K562 (cell line): ENCODE results near the gene SESN3. TPM values are rescaled to one million over a fixed set of nuclear protein-coding genes. Genes with fewer than 3 reads are reported as not detected.

Experiments
- ATAC-seq: fragments of 200-7000 bp; cut with Tn5 transposase; 3 replicates; pipeline ENCODE4 v1.9.1; 2020; ENCODE audit warnings: moderate library complexity
- BruUV-seq: library from RNA; stranded (reverse); fragments of 400-500 nt; replicated peaks from 2 replicates; lab custom pipeline; 2021; lab: Mats Ljungman, UMichigan
- CTCF ChIA-PET: fragments of 300-600 bp; formaldehyde crosslinking; extraction: SDS; loops from one replicate; lab custom pipeline; 2021; ENCODE audit warnings: low intra/inter-chr PET ratio; lab: Yijun Ruan, JAX
- POLR2A ChIA-PET: fragments of 300-600, 350-650 bp; sonication (Branson Sonifier 250); formaldehyde crosslinking; extraction: SDS; loops from one replicate; lab custom pipeline; 2021; ENCODE audit warnings: antibody characterized with exemption, inconsistent platforms; lab: Yijun Ruan, JAX
- DNase-seq, 4 experiments: peaks; one replicate each; pipeline versions ENCODE4 v3.0.0 to v3.0.0-alpha.2; 2011 to 2018; ENCODE audit warnings: low spot score in 3 of 4, mixed read lengths in 3 of 4; ENCODE audit errors: extremely low read depth in 1 of 4
- FAIRE-seq: peaks from 2 replicates; lab custom pipeline; 2011; peaks lifted over from hg19 to GRCh38; lab: Jason Lieb, UNC
- H2AFZ ChIP-seq: 2 replicates; pipeline ENCODE4 v1.6.0; 2011; ENCODE audit warnings: low read depth, low read length, control low read depth, inconsistent platforms
- H3K27ac ChIP-seq: fragments of 200-600 bp; 3 replicates; pipeline ENCODE4 v1.8.0; 2011; ENCODE audit warnings: low read depth, mild to moderate bottlenecking, control low read depth, inconsistent platforms, low read length, moderate library complexity, mixed read lengths; ENCODE audit errors: extremely low read depth
- H3K27me3 ChIP-seq, 2 experiments: fragments of 300-600 bp in 1 of 2; 2 replicates in 1 of 2; 3 replicates in 1 of 2; pipeline versions ENCODE4 v1.6.0 to v1.8.0; 2011; ENCODE audit warnings: inconsistent platforms in 2 of 2, low read length in 2 of 2, mild to moderate bottlenecking in 1 of 2, mixed read lengths in 1 of 2, moderate library complexity in 1 of 2; ENCODE audit not compliant: control insufficient read depth in 2 of 2, insufficient read depth in 2 of 2
- H3K36me3 ChIP-seq: fragments of 300-600 bp; 3 replicates; pipeline ENCODE4 v1.8.0; 2011; ENCODE audit warnings: mild to moderate bottlenecking, low read length, inconsistent platforms; ENCODE audit not compliant: control insufficient read depth, insufficient read depth
- H3K4me1 ChIP-seq, 2 experiments: fragments of 200-600 bp in 1 of 2; replicated peaks in 1 of 2; 2 replicates in 1 of 2; 3 replicates in 1 of 2; pipeline versions ENCODE4 v1.5.1 to v1.8.0; 2011; ENCODE audit warnings: inconsistent platforms in 2 of 2, low read length in 2 of 2, mild to moderate bottlenecking in 1 of 2, mixed read lengths in 1 of 2, moderate library complexity in 1 of 2; ENCODE audit not compliant: control insufficient read depth in 2 of 2, insufficient read depth in 2 of 2
- H3K4me2 ChIP-seq: 2 replicates; pipeline ENCODE4 v1.6.1; 2011; ENCODE audit warnings: low read length, control low read depth, inconsistent platforms, mixed read lengths; ENCODE audit not compliant: insufficient read depth
- H3K4me3 ChIP-seq: fragments of 200-600 bp; sonication (generic), shearing (Covaris generic); 2 replicates; pipeline ENCODE4 v1.5.1; 2016; ENCODE audit warnings: control low read depth, inconsistent platforms
- H3K79me2 ChIP-seq: fragments of 200-600 bp; 3 replicates; pipeline ENCODE4 v1.8.0; 2011; ENCODE audit warnings: low read length, inconsistent platforms; ENCODE audit not compliant: control insufficient read depth, insufficient read depth
- H3K9ac ChIP-seq, 2 experiments: 2 replicates each; pipeline versions ENCODE4 v1.6.0 to v1.6.1; 2011; ENCODE audit warnings: low read depth in 2 of 2, low read length in 2 of 2, control low read depth in 1 of 2, inconsistent platforms in 1 of 2, mild to moderate bottlenecking in 1 of 2, mixed read lengths in 1 of 2; ENCODE audit not compliant: insufficient read depth in 1 of 2
- H3K9me1 ChIP-seq: one replicate; pipeline ENCODE4 v1.6.0; 2011; ENCODE audit warnings: inconsistent platforms, mild to moderate bottlenecking, low read length, moderate library complexity; ENCODE audit not compliant: control insufficient read depth, insufficient read depth
- H3K9me3 ChIP-seq: replicated peaks from 2 replicates; pipeline ENCODE4 v1.5.1; 2011; ENCODE audit warnings: low read depth, low read length, inconsistent platforms; ENCODE audit not compliant: control insufficient read depth, insufficient read depth
- H4K20me1 ChIP-seq: replicated peaks from 2 replicates; pipeline ENCODE4 v1.6.1; 2011; ENCODE audit warnings: low read length, inconsistent platforms, mixed read lengths; ENCODE audit not compliant: control insufficient read depth, insufficient read depth
- ETV5 ChIP-seq: sonication (generic); formaldehyde crosslinking; IDR thresholded peaks from 2 replicates; pipeline ENCODE4 v1.4.0; 2020; ENCODE audit warnings: low read depth, mild to moderate bottlenecking, missing genetic modification reagents
- PRDM10 ChIP-seq: fragments of 450-650 bp; IDR thresholded peaks from 2 replicates; pipeline ENCODE4 v1.6.1; 2018; ENCODE audit not compliant: partially characterized antibody
- SRSF9 ChIP-seq: fragments of 200-400 bp; formaldehyde crosslinking; IDR thresholded peaks from 2 replicates; pipeline ENCODE4 v1.6.1; 2017; ENCODE audit warnings: low read depth, low read length, borderline replicate concordance
- TBP ChIP-seq: optimal IDR thresholded peaks from 2 replicates; pipeline ENCODE3; 2011; ENCODE audit warnings: low read depth, low read length, improper control_type of control experiment
- TFE3 ChIP-seq: fragments of 450-650 bp; formaldehyde crosslinking; IDR thresholded peaks from 2 replicates; pipeline ENCODE4 v1.4.0; 2020; ENCODE audit warnings: mild to moderate bottlenecking, mixed read lengths
- ZNF707 ChIP-seq: fragments of 250-450 bp; sonication (Bioruptor Pico); conservative IDR thresholded peaks from 2 replicates; pipeline ENCODE4 v1.8.0; 2022; ENCODE audit warnings: inconsistent platforms, mild to moderate bottlenecking, moderate library complexity
- WGBS: fragments of 100-300 bp; shearing (Covaris generic); methylation state at CpG from one replicate; pipeline ENCODE4 v1.1.6; 2016; ENCODE audit warnings: low coverage, mixed read lengths; ENCODE audit not compliant: insufficient coverage; ENCODE audit errors: missing lambda C conversion rate; 5-methylcytosine and 5-hydroxymethylcytosine counted together
- in situ Hi-C: fragments of 300-500 bp; cut with MboI; formaldehyde crosslinking; loops from 4 replicates; pipeline ENCODE4 v1.15.0; 2018; ENCODE audit warnings: inconsistent platforms, mixed read lengths
- intact Hi-C: fragments of 100-400 bp; cut with micrococcal nuclease; formaldehyde crosslinking; loops from 2 replicates; pipeline ENCODE4 v1.14.2; 2022
- polyA plus RNA-seq, 8 experiments: library from polyadenylated mRNA; depleted of rRNA in 4 of 8; stranded (reverse) in 5 of 8; unstranded in 3 of 8; fragments of >200 nt; fragmentation: Nextera tagmentation in 2 of 8; fragmentation: Illumina TruSeq in 1 of 8; extraction: Ambion mirVana in 2 of 8; extraction: Trizol in 1 of 8; gene quantifications; 2 replicates each; pipeline versions ENCODE4 v1.2.1 to v1.2.3, GENCODE V29; 2011 to 2014; ENCODE audit warnings: inconsistent platforms in 1 of 8, missing spikeins in 1 of 8
- total RNA-seq, 7 experiments: library from RNA; depleted of rRNA in 6 of 7; stranded (reverse); fragments of >200 nt in 6 of 7; fragmentation: Illumina TruSeq in 2 of 7; extraction: Trizol in 2 of 7; gene quantifications; 2 replicates each; pipeline versions ENCODE4 v1.2.1 to v1.2.3, GENCODE V29; 2011 to 2021; ENCODE audit warnings: low replicate concordance in 1 of 7
- TF ChIP-seq, protein P1 (sequence below), 3 experiments: fragments of 200-800 bp in 1 of 3; fragments of 250-450 bp in 1 of 3; fragments of 450-650 bp in 1 of 3; sonication (Bioruptor Pico) in 1 of 3; sonication (Bioruptor generic) in 1 of 3; formaldehyde crosslinking in 1 of 3; IDR thresholded peaks; 2 replicates each; pipeline versions ENCODE4 v1.6.1 to v1.8.0; 2016 to 2022; ENCODE audit warnings: mild to moderate bottlenecking in 2 of 3, missing genetic modification characterization in 2 of 3, missing compliant biosample characterization in 1 of 3, moderate library complexity in 1 of 3

SESN3 gene
- total and polyA plus RNA-seq, 9 of the 15 experiments (the other 6 are each of a cell fraction or from before 2014, with no cell fraction given), result 0.44 to 2.6 (median 1.5) TPM

DNA sequence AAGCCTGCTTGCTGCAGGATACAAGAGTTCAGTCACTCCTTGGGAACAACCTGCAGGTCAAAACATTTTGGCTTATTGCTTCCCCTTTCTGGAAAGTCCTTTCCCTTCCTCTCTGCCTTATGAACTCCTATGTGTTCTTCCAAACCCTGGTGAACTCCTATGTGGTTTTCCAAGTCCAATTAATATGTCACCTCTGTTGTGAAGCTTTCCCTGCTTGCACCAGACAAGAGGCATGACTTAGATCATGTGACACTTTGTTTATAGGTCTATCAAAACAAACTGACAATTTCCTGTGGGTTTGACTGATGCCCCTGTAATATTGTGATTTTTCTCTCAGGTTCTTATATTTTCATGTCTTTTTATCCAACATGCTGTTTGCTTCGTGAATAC, 77.2 kb downstream of the SESN3 start (continued):
- TF ChIP-seq TFE3, result peak; percentile 94

DNA sequence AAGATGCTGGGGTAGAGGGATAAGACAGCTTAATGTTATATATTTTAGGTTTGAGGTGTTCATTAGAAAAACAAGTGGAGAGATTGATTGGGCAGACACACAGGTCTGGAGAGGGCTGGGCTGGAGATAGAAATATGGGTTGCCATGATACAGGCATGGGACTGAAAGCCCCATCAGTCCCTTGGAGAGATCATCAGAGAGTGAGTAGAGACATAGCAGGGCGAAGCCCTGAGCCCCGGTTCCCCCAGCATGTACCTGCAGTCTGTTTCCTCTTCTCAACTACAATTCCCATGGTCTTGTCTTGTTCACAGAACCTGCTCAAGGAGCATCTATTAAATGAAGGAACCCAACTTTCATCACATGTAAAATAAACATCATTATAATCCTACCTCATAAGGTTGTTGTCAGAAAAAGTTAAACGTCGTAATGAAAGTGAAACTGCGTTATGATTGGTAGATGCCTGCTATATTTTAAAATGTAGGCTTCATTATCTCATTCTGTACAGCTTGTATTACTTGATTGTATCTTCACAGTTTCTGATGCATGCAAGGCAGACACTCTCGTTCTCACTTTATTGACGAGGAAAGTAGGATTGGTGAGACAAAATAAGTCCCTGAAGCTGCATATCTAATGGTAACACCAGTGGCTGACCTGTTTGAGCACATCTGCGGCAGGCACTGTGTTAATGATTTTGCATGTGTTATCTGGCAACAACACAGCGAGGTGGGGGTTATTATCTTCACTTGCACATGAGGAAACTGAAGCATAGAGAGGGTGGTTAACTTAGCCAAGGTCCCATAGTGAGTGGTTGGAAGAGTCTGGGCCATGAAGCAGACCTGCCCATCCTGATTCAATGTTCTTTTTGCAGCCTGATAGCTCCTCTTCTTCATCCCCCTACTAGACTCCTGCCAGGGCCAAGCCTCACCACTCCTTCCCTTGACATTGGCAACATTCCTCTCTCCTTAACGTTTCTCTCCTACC, 77.8 kb downstream of the SESN3 start:
- BruUV-seq, result no TSS peak
- Histone ChIP-seq H3K79me2 (no peaks in the 10 kb centered on the region), H3K4me1 (peaks cover 31 to 41% of the 10 kb centered on the region in 2 experiments), H3K4me2 (peak overlapping the region; percentile 83), H3K9me1 (no peaks in the 10 kb centered on the region), H3K27me3 (no peaks in the 10 kb centered on the region), H3K9me3 (no peaks in the 10 kb centered on the region; the same call in 1 of the 2 replicates), H3K9ac (peak overlapping the region; percentile 37 to 42; a peak in 3 of 4 replicates), H3K4me3 (peak overlapping the region; percentile 23), H3K27ac (peak overlapping the region; percentile 51), H2AFZ (peak overlapping the region; percentile 52), H4K20me1 (no peaks in the 10 kb centered on the region), H3K36me3 (no peaks in the 10 kb centered on the region)
- WGBS, result 1% methylated on average over 10 of the region's 10 CpGs
- peak; percentile 86 for ATAC-seq
- ChIA-PET CTCF (interaction anchor here (1.3 to 2.8 kb wide), 3 partner anchors 84 to 612 kb away, joined by 5 to 21 read pairs (median 7); no protein-coding TSS in a partner anchor), POLR2A (interaction anchor here (0.6 to 2.5 kb wide), 8 partner anchors 9 to 636 kb away, joined by 3 to 10 read pairs (median 4); partner anchors contain the start of gene FAM76B)
- peak; percentile 100 for FAIRE-seq
- in situ Hi-C loops (loop anchor here (10.0 kb wide), 1 partner anchor 152 kb away; no protein-coding TSS in a partner anchor), intact Hi-C loops (loop anchor here (1.0 to 10.0 kb wide), 5 partner anchors 78 to 1274 kb away; partner anchors contain the start of gene SESN3)
- peak; percentile 69 to 97 (median 82) for DNase-seq
- TF ChIP-seq, protein P1, sequence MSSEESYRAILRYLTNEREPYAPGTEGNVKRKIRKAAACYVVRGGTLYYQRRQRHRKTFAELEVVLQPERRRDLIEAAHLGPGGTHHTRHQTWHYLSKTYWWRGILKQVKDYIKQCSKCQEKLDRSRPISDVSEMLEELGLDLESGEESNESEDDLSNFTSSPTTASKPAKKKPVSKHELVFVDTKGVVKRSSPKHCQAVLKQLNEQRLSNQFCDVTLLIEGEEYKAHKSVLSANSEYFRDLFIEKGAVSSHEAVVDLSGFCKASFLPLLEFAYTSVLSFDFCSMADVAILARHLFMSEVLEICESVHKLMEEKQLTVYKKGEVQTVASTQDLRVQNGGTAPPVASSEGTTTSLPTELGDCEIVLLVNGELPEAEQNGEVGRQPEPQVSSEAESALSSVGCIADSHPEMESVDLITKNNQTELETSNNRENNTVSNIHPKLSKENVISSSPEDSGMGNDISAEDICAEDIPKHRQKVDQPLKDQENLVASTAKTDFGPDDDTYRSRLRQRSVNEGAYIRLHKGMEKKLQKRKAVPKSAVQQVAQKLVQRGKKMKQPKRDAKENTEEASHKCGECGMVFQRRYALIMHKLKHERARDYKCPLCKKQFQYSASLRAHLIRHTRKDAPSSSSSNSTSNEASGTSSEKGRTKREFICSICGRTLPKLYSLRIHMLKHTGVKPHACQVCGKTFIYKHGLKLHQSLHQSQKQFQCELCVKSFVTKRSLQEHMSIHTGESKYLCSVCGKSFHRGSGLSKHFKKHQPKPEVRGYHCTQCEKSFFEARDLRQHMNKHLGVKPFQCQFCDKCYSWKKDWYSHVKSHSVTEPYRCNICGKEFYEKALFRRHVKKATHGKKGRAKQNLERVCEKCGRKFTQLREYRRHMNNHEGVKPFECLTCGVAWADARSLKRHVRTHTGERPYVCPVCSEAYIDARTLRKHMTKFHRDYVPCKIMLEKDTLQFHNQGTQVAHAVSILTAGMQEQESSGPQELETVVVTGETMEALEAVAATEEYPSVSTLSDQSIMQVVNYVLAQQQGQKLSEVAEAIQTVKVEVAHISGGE (CRISPR knock-in tag; IDR thresholded peaks at IDR 0.05), result peak in 1 of 3 experiments; percentile 89; a peak in 2 of 6 replicates
- TF ChIP-seq SRSF9 (no peak), ZNF707 (CRISPR knock-in tag) (no peak), PRDM10 (peak; percentile 46), ETV5 (CRISPR knock-in tag) (peak; percentile 71), TBP (peak; percentile 33)
